Fibroblast of skin of back (primary cell): ENCODE measurements around the gene JAZF1.

Experiments used
- DNase-seq: peaks from one replicate; pipeline ENCODE4 v3.0.0-alpha.2; 2013

JAZF1 gene

DNA sequence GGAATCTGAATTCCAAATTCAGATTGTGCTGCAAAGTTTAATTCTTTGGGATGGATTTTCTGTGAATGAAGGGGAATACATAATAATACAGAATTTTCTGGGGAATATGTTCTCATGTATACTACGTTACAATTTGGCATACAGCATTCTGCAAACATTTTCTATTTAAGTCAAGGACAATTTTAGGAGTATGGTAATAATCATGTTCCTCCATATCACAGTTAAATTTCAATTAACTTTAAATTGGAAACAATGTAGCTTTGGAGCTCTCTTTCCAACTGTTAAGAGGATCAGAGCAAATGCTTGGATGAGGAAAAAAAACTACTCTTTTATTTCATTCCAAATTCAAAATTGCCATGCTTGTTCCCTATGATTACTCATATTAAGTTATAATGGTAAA lies 217.5 kb downstream of the JAZF1 start:
- no peak for DNase-seq

DNA sequence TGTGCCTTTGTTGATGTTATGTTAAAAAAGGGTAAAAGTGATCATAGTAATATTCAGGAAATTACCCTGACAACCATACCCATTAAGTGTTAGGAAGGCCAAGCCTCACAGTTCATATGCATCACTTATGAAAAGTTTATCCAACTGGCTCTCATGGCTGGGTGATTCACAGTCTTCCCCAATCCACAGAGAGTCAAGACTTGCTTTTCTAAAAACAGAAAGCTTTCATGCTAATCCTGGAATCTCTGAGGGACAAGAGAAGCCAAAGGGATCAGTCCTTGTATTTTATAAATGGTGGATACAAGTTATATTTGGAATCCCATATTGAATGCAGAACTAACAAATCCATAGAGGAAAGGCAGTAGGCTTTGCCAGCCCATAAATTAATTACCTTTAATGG lies 218.3 kb downstream of the JAZF1 start:
- DNase-seq, result peak; percentile 22

DNA sequence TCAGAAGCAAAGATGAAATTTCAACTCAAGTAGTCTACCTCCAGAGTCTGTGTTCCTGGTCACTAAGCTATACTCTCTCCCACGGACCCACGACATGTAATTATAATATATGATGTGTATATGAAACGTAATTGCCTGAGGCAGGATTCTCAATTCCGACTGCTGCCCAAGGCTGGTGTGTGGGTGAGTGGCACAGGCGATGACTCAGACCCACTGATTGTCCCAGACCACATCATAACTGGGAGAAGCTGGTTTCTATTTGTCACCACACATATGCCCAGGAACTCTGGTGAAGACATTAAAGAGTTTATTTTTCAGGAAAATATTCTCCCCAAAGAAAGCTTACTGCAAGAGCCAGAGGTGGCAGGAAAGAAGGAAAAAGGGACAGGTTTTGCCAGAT lies 219.3 kb downstream of the JAZF1 start:
- peak; percentile 72 for DNase-seq

DNA sequence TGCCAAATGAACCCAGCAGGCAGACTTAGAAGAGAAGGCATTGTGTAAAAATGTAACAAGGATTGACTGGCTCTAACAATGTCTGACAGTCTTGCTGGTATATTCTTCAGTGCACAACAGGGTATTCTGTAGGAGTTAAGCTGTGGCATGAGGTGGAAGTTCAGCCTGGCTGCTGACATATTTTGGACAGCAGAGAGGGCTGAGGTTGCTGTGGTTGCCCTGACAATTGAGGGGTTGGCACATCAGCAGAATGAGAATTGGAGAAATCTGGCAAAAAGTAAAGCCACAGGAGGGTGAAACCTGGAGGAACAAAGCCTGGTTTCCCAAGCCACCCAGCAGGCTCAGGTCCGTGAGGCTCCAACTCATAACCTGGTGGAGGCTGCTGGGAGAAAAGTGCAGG lies 220.2 kb downstream of the JAZF1 start:
- no peak for DNase-seq

DNA sequence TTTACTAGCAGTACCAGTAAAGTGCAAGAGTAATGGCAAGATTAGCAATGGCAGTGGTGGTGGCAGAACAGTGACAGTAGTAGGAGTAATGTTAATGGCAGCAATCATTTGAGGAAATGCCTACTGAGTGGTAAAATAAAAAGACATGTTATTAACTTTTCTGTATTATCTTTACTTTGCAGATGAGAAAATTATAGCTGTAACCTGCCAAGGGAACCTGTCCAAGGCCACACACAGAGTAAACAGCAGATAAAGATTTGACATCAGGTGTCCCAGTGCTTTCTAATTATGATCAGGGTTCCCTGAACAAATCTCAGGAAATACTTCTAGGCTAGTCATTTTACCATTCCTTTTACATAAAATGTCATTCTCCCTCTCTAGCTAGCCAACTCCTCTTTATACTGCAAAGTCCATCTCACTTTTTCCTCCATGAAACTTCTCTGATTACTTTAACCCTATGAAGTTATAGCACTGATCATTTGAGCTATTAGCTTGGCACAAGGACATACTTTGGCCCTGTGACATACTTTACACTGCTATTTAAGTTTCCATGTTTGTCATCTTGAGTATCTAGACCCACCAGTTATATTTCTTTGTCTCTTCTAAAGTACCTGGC lies 221.6 kb downstream of the JAZF1 start:
- DNase-seq, result no peak

DNA sequence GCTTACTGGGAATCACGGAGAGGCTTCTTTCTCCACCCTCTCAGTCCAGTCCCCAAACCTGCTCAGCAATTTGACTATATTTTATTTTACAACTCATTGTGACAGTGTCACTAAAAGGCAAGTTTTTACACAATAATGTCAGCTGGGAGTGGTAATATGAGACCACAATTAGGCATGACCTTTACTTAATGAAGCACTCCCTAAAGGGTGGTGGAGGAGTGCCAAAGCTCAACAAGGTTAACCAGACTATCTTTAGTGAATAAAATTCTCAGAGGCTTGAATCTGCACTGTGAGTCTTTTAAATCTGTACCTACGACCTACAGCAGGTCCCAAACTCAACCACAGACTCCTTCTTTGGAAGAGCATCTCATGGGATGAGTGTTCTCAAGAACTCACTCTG lies 225.0 kb downstream of the JAZF1 start:
- DNase-seq, result no peak

DNA sequence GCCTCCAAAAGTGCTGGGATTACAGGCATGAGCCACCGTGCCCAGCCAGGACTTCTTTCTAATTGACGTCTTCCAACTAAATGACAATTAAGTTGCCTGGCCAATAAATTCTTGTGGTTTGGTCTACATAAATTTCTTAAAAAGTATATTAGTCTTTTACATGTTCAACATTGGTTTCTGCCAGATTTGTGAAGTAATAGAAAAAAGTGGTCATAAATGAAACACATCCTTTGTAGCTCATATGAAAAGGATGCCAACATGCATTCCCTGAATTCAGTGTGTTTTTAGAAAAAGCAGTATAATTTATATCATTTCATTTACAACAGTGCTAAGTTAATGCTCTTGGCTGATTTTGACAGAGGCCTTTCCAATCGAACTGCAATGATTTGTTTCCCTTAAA lies 225.6 kb downstream of the JAZF1 start:
- DNase-seq, result no peak

DNA sequence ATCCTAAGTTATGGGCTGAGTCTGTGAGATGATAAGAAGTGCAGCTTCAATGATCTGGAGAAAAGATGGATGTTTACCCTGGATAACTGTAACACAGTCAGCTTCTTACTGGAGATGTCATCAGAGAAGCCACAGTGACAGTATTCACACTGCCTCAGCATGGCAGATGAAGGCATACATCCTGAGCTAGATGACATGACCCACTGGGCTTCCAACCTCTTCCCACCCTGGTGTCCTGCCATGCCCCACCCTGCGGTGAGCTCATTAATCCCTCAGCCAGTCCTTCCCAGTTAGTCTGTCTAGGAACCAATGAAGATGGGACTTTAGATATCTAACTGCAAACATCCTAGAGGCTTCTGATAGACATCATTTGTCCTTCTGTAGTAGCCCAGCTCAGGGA lies 226.8 kb downstream of the JAZF1 start:
- no peak for DNase-seq

DNA sequence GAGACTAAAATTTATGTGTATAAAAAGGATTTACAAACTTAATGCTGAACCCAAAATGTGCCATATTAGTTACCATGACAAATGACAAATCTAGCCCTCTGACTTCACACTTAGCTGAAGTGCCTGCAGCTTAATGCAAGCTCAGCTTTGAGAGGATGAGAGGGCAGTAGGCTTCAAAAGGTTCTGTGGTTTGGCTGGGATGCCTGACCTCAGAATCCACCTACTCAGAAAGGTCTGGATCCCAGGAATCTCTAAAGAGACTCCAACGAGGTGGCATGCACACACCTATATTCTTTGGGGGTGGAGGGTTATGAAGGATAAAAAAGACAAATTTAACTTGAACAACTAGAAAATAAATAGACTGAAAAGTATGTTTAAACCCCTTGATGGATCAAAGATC lies 227.2 kb downstream of the JAZF1 start:
- no peak for DNase-seq

DNA sequence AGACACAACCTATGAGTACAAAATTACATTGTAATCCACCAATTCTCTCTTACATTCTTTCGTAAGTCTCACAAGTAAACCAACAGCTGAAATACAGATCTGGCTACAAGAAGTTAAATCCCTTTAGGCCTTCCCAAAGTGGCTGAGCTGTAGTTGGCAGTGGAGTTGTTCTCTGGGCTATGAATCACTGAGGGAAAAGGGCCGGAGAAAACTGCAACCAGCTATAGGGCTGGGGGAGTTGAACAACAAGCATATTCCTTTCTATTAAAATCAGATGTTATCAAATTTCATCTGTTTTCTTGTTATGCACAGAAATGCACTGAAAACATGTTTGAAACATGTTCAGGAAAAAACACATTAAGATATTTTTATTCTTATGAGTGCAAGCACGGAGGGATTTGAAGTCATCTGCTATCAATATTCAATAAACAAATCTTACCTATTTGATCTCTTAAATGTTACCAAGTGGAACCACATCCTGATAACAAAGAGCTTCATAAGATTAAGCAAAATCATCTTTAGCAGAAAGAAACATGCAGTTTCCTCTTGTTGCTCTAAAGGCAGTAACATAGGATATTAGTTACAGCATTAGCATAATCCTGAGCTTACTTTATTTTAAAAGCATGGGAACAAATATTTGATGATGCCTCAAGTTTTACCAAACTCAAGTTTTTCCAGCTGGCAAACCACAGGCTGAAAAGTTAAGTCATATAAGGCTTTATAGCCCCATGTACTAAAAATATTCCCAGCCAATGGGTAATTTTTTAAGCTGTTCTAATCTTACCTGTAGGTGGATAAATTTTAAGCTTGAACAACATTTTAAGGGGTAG lies 227.9 kb downstream of the JAZF1 start:
- peak; percentile 41 for DNase-seq

DNA sequence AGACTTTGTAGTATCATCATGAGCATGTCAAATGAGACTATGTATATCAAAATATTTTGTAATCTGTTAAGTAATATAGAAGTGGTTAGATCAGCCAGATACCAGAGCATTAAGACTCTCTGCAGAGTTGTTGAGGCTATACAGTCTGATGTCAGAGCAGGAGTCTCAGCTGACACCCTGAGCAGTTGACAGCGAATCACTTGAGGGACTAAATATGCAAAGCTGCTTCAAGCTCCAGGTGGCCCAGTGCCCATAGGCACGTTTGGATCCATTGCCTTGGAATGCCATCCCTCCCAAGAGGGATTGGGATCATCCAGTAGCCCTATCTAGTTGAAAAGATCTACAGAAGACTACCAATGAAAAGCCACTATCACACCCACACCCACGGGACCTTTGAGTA lies 230.5 kb downstream of the JAZF1 start:
- DNase-seq, result no peak

DNA sequence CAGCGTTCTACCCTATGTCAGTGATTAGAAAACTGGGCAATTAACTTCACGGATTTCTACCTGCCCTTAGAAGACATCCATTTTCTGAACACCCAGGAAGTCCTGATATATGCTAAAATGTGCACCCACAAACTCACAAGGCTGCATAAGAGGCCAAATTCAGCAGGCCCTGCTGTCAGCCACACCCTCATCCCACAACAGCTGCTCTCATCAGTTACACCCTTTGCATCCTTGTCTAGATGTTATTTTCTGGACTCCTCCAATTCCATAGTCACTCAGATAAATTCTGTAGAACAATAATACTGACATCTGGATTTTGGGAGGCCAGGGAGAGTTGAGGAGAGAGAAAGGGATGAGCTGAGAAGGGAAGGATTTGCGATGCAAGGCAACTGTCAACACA lies 231.7 kb downstream of the JAZF1 start:
- no peak for DNase-seq

DNA sequence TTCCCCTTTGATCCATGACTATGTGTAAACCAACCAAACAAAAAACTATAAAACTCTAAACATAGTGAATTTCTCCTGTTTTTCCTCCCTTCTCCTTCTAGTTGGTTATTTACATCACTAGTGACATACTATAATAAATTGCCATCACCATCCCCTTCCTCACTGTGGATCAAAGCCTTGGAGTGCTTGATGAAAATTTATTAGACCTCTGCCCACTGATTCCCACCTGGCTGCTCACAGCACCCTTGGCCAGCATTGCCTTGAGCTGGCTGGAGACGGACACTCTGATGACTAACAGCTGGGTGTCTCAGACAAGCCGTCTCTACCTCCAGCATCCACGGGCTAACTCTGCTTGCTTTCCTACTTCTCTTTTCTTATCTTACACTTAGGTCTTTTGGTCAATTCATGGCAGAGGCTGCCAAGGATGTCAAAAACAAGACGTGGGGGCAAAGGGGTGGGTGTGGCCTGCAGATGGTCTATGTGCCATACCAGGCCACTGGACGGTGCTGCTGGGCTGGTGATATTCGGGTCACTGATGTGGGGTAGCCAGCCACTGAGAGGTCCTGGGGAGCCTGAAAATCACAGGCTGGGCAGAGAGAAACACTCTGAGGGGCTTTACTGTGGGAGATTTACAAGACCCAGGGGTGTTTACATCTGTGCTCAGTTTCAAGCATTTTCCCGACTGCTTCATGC lies 232.9 kb downstream of the JAZF1 start:
- DNase-seq, result no peak

DNA sequence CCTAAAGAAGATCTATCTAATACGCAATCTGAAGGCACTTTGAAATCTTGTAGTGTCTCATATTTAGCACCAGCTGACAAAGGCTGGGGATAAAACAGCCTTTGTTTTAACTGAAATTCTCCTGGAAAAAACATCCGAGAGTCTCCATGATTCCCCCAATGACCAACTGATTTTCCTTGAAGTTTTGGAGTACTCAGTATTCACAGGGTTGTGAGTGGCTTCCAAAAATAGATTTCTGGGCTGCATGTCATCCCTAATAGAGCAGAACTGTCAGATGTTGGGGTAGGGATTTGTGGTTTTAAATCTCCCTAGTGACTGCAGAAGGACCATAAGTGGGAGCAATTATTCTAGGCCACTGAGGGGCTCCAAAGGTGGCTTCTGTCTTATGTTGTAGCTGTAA lies 234.2 kb downstream of the JAZF1 start:
- DNase-seq, result no peak

DNA sequence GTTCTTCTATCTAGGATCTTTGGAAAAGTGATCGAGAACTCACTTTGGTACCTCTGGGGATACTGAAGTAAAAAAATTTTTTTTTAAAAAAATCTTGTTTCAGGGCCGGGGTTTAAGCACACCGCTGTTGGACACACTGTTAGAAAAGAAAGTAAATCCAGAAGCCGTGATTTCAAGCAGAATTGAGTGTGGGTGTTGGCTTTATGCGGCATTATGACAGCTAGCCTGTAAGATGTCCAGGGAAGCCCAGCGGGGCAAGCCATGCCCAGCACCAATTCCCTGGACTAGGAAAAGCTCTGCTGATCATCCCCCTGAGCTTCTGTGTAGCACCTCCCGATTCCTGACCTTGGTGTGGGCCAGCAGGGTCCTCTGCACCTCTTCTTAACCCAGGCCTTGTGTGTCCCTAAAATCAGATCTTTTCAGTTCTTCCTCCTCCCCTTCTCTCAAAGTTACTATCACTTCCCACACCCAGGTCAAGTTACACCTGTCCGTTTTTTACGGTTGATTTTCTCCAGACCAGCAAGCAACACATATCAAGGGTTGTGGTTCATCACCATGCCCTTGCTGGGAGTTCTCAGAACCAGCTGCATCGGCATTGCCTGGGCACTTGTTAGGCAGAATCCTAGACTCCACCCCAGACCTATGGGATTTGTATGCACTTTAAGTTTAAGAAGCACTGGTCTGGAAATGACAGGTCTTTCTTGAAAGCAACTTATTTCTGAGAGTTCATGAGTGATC lies 235.4 kb downstream of the JAZF1 start:
- DNase-seq, result no peak

DNA sequence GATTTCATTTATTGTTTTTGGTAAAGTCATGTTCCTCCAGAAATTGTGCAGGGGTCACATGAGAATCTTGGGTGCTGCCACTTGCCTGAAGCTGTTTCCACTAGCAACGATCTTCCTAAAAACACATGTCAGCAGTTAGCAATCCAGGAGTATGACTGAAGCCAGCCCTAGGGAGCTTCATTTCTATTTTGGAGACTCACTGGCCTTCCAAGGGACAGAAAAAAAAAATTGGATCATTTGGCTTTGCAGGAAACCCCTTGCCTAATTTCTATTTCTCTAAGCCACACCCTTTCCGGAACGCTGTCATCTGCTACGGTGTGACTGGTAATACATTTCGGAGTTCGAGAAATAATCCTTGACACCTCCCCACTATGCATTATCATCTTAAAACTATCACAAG lies 236.0 kb downstream of the JAZF1 start:
- DNase-seq, result peak; percentile 35

DNA sequence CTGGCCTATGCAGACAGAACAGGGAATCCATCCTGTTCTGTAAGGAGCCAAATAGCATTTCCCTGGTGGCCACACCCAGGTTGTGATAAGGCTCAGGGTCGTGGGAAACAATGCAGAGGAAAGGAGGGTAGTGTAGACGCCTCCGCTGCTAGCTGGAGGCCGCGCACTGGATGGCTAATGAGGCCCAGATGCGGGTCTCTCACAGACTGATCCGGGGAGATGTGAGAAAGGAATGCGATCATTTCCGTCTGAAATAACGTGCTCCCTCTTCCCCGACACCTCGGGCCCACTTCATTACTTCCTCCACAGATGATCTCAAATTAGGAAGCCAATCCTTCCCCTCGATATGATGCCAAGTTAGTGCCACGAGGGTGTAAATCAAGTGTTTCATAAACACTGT lies 237.4 kb downstream of the JAZF1 start:
- peak; percentile 50 for DNase-seq

DNA sequence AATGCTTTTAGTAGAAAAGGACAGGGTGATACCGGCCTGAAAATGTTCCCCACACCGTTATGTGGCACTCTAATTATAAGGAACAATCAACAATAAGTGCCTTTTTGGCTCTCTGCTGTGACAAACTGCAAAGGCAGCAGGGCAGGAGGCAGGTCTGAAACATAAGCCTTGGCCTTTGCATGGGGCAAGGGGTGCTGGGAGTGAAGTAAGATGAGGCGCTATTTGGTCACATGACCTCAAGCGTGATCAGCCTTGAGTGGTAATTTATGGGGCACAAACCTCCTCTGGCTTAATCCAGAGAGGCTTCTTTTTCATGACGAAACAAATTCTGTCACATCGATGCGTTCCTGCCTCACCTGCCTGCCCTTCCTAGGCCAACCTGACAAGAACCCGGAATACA lies 237.9 kb downstream of the JAZF1 start:
- DNase-seq, result no peak

DNA sequence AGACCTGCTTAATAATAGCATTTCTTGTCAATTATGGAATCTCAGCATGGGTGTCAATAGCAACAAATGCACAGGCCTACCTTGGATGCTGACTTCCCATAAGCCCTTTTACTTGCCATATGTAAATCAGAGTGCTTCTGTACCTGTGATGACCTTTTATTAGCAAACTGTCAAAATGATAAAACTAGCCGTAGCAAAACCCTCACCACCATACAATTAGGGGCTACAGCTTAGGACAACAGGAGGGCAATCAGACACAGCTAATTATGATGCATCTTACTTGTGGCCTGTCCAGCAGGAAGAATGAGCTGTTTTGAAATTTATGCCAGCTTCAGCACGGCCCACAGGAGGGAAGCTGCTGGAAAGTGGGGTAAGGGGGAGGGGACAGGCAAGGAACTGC lies 239.1 kb downstream of the JAZF1 start:
- no peak for DNase-seq

DNA sequence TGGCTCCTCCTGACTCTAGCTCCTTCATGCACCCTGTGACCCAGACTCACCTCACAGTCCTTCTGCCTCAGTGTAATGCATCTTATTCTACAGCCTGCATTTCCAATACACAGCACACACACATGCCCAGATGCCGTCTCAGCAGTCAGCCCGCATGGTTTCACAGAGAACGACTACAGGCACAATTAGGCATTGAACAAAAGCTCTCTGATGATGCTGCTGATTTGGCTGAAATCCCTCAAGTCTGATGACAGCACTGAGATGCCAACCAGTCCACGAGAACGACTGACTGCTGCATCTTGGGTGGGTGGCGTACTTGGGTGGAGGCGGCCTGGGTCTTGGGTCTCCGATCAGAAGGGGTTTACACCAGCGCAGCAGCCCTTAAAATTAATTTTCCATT lies 240.3 kb downstream of the JAZF1 start:
- DNase-seq, result no peak

DNA sequence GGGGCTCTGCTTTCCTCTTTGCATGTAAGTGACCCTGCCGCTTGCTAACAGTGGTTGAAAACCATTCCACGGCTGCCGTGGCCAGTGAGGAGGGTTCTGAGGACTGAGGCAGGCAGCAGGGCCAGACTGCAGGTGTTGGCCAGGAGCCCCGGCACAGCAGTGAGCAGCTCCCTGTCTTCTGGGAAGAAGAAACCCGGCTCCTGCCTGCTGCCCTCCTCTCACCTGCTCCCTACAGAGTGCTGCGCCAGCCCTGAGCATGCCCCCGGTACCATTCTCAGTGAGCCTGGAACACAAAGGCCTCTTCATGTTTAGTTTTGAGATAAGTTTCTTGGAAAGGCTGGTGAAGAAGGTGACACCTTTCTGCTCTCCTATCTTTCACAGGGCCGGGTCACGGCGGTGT lies 240.7 kb downstream of the JAZF1 start:
- no peak for DNase-seq

DNA sequence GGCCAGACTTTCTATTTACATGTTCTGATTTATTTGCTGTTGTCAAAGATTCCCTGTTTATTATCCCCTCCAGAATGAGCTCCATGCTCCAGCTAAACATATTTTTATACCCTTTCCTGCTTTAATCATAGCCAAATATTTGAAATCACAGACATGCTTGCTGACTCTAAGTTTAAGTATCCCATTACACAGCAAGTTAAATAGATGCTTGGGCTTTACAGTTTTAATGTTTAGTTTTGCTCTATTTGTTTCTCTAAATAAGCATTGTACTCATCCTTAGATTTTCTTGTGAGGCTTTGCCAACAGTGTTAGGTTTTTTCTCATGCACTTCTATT lies 243.9 kb downstream of the JAZF1 start:
- DNase-seq, result peak; percentile 33

DNA sequence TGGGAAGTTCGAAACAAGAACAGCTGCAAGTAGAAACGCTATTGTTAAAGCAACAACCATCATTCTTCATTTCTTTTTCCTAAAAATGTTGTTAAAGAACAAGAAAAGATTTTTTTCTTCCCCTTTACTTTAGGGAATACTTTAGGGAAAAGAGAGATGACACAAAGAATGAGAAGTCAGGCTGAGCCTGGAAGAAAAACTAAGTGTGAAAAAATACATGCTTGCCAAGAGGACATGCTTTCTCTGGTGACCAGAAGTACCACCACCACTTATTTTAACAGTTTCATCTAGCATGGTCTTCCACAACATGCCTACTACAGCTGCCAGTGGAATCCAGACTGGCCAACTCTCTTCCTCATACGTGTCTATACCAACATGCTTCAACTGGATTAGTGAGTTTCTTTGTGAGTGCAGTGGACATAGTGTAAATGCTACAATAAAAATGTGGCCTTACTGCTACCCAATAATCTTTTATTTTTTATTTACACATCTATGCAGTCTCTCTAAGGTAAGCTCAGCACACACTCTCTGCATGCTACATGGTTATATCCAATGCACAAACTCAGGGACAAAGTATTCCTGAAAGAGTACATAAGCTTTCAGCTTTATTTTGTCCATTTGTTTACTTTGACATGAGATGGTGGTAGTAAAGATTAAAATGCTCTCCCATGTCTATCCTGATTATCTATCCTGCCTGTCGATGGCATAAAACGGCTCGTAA lies 244.4 kb downstream of the JAZF1 start:
- DNase-seq, result no peak
